Measurements from ENCODE around the gene ALKBH5. TPM values are rescaled to one million over a fixed set of nuclear protein-coding genes. Genes with fewer than 3 reads are reported as not detected.

ALKBH5 gene
- total and polyA plus RNA-seq, 10 of the 15 experiments (the other 5 are each of a cell fraction or from before 2014, with no cell fraction given), result 13.7 to 99.9 (median 52.4) TPM

- intact Hi-C loops (cut with micrococcal nuclease; ENCODE audit: unreplicated experiment), result no loop called here
- H3K4me2 ChIP-seq (ENCODE audit: control insufficient read depth, insufficient read depth), result no peak overlapping the region
- no peak overlapping the region for H3K27ac ChIP-seq (ENCODE audit: control insufficient read depth, insufficient read depth)
- POLR2A ChIA-PET, result interaction anchor here (0.5 to 2.1 kb wide), 2 partner anchors 8 to 176 kb away, joined by 3 to 6 read pairs; no protein-coding TSS in a partner anchor
- ATAC-seq (no peak), DNase-seq (ENCODE audit: low read depth, low spot score) (no peak), FAIRE-seq (no peak)
- no TSS peak for BruUV-seq (replicated peaks)
- SMC1A ChIA-PET (ENCODE audit: uncharacterized antibody, unreplicated experiment), result interaction anchor here (1.0 kb wide), 1 partner anchor 8 kb away, joined by 3 read pairs; no protein-coding TSS in a partner anchor
- H3K9me3 ChIP-seq (replicated peaks; ENCODE audit: control insufficient read depth, insufficient read depth, low read length), result no peaks in the 10 kb centered on the region
- in situ Hi-C loops (cut with MboI), result no loop called here
- no peak overlapping the region for H3K9ac ChIP-seq (ENCODE audit: control insufficient read depth, insufficient read depth, low read length)
- peaks cover 29% of the 10 kb centered on the region for H3K79me2 ChIP-seq (ENCODE audit: control insufficient read depth, insufficient read depth, low read length)
- RAD21 ChIA-PET (ENCODE audit: unreplicated experiment), result interaction anchor here (1.1 kb wide), 1 partner anchor 58 kb away, joined by 5 read pairs; no protein-coding TSS in a partner anchor
- H3K4me1 ChIP-seq (ENCODE audit: control insufficient read depth, insufficient read depth, low read length), result no peaks in the 10 kb centered on the region
- H3K36me3 ChIP-seq (ENCODE audit: control insufficient read depth in 2 of 2, insufficient read depth in 2 of 2, low read length in 1 of 2), result peaks cover 35 to 48% of the 10 kb centered on the region in 2 experiments
- 57% methylated on average over 4 of the region's 4 CpGs for WGBS (ENCODE audit: insufficient coverage, insufficient replicate concordance, low lambda C conversion rate, missing lambda C conversion rate)
- CTCF ChIA-PET, result interaction anchor here (1.2 to 2.8 kb wide), 5 partner anchors 9 to 20 kb away, joined by 3 to 18 read pairs (median 6); no protein-coding TSS in a partner anchor
- H4K20me1 ChIP-seq (ENCODE audit: control insufficient read depth, insufficient read depth), result peaks cover 10% of the 10 kb centered on the region
- H2AFZ ChIP-seq (ENCODE audit: control insufficient read depth, low read depth, low read length), result no peak overlapping the region
- no peak overlapping the region for H3K4me3 ChIP-seq
- H3K27me3 ChIP-seq (replicated peaks in 1 of 2; ENCODE audit: control insufficient read depth in 2 of 2, insufficient read depth in 2 of 2, low read length in 1 of 2), result no peaks in the 10 kb centered on the region
- TF ChIP-seq CEBPZ (IDR thresholded peaks at IDR 0.05; ENCODE audit: low read depth, low read length) (no peak), STAT3 (IDR thresholded peaks at IDR 0.05; ENCODE audit: low read depth, low read length) (no peak), RELA (IDR thresholded peaks at IDR 0.05; ENCODE audit: borderline replicate concordance, partially characterized antibody) (no peak), SIX5 (IDR thresholded peaks at IDR 0.05; ENCODE audit: low read depth, low read length, severe bottlenecking) (no peak), KDM1A (IDR thresholded peaks at IDR 0.05; ENCODE audit: borderline replicate concordance) (no peak), TCF12 (IDR thresholded peaks at IDR 0.05; ENCODE audit: low read depth, low read length) (no peak), MAX (IDR thresholded peaks at IDR 0.05; ENCODE audit: low read depth, low read length) (no peak), FOXM1 (IDR thresholded peaks at IDR 0.05; ENCODE audit: low read depth, low read length) (no peak), IRF4 (IDR thresholded peaks at IDR 0.05; ENCODE audit: low read depth, low read length) (no peak), TARDBP (IDR thresholded peaks at IDR 0.05; ENCODE audit: borderline replicate concordance) (no peak), SREBF2 (IDR thresholded peaks at IDR 0.05; ENCODE audit: low read length) (no peak), SUZ12 (IDR thresholded peaks at IDR 0.05; ENCODE audit: unreplicated experiment) (no peak), TCF3 (IDR thresholded peaks at IDR 0.05; ENCODE audit: borderline replicate concordance, insufficient read depth, low read depth, low read length) (no peak), KLF5 (IDR thresholded peaks at IDR 0.05; ENCODE audit: partially characterized antibody) (no peak)
- TF ChIP-seq, protein P1, sequence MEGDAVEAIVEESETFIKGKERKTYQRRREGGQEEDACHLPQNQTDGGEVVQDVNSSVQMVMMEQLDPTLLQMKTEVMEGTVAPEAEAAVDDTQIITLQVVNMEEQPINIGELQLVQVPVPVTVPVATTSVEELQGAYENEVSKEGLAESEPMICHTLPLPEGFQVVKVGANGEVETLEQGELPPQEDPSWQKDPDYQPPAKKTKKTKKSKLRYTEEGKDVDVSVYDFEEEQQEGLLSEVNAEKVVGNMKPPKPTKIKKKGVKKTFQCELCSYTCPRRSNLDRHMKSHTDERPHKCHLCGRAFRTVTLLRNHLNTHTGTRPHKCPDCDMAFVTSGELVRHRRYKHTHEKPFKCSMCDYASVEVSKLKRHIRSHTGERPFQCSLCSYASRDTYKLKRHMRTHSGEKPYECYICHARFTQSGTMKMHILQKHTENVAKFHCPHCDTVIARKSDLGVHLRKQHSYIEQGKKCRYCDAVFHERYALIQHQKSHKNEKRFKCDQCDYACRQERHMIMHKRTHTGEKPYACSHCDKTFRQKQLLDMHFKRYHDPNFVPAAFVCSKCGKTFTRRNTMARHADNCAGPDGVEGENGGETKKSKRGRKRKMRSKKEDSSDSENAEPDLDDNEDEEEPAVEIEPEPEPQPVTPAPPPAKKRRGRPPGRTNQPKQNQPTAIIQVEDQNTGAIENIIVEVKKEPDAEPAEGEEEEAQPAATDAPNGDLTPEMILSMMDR (IDR thresholded peaks at IDR 0.05 in 2 of 3, conservative IDR thresholded peaks at IDR 0.05 in 1 of 3; ENCODE audit: control insufficient read depth in 2 of 3, extremely low read depth in 1 of 3, insufficient read depth in 1 of 3, low read depth in 3 of 3, low read length in 3 of 3), result no peak
- TF ChIP-seq, protein P2, sequence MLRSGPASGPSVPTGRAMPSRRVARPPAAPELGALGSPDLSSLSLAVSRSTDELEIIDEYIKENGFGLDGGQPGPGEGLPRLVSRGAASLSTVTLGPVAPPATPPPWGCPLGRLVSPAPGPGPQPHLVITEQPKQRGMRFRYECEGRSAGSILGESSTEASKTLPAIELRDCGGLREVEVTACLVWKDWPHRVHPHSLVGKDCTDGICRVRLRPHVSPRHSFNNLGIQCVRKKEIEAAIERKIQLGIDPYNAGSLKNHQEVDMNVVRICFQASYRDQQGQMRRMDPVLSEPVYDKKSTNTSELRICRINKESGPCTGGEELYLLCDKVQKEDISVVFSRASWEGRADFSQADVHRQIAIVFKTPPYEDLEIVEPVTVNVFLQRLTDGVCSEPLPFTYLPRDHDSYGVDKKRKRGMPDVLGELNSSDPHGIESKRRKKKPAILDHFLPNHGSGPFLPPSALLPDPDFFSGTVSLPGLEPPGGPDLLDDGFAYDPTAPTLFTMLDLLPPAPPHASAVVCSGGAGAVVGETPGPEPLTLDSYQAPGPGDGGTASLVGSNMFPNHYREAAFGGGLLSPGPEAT (IDR thresholded peaks at IDR 0.05; ENCODE audit: low read depth), result no peak
Observed at GRCh38 chr17:18198530-18198929, 14.9 kb downstream of the ALKBH5 start.

All from GM12878 (cell line).